ENCODE data around the gene EPB41.

Gene EPB41

DNA sequence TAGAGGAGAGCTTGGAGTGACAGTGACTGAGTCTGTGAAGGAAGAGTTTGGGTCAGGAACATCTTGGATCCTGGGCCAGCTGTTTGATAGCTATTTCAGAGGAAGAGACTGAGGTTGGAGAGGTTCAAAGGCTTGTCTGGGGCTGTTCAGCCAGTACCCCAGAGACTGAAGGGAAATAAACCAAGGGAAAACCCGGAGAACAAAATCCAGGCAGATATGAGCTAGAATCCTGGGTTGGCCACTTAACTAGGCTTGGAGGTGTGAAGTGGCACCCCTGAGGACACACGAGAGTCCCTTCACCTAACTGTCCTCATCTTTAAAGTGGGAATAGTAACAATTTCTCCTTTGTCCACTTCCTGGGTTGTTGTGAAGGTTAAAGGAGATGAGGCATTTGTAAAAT is 23.1 kb upstream of the EPB41 start:
- DNase-seq, result no peak

DNA sequence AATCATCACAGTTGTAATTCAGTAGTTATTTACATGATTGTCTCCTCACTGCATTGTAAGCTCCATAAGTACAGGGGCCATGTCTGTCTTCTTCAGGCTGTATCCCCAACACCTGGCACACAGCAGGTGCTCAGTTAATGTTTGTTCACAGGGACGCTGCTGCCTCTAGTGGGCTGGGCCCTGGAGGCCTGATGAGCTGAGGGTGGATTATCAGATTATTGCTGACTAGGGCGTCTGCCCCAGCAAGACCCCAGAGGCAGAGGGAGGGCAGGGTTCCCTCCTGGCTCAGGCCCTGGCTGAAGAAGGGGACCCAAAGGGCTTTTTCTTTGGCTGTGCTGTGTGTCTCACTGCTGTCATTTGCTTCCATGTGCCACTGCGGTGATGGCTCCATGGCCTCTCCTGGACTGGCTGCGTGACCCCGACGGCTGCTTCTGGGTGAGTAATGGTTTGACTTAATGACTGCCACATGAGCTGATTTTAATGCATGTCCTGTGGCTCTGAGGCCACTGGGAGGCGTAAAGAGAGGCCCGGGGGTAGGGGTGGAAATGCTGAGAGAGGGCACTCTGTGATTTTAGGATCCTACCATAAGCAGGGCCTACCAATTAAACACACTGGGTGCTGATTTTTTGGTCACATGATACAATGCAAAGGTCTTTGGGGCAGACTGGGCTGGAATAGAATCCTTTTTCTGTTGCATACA is 20.8 kb upstream of the EPB41 start:
- peak; percentile 86 for DNase-seq

DNA sequence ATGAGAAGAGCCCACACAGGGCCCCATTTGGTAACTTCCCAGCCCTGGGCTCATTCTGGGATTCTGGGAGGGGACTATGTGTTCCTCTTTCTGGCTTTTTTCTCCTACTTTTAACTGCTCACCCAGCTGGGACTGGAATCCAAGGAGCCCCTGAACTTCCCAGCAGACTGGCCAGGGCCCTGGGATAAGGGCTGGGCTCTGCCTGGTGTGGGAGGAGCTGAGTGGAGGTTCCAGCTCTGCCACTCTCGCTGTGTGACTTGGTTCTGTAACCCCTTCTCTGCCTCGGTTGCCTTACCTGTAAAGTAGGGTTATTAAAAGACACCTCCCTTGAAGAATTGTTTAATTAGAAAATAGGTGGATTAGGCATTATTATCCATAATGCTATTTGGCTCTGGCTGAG is 19.6 kb upstream of the EPB41 start:
- DNase-seq, result no peak

DNA sequence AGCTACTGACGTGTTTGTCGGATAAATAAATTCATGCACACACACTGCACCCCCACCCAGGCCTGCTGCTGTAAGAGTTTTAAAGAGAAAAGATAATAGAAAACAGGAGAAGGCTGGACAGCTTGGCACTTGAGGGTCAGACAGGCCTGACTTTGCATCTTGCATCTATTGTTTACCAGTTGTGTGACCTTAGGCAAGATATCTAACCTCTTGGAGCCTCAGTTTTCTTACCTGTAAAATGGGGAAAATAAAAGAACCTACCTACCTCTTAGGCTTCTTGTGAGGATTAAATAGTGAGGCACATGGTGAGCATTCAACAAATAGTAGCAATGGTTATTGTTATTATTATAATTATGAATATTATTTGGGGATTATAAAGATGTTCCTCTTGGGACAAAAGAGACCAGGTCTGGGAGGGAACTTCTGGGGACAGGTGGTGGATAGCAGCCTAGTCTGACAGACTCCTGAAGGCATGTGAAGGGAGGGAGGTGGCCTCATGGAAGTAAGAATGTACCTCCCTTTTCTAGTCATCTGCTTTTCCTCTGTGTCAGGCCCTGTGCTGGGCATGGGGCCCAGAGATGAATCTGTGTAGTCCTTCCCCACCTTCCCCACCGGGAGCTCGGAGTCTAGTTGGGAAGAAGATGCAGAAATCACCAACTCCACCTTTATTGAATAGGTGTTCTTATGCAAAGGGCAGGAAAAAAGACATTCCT is 18.3 kb upstream of the EPB41 start:
- DNase-seq, result no peak

DNA sequence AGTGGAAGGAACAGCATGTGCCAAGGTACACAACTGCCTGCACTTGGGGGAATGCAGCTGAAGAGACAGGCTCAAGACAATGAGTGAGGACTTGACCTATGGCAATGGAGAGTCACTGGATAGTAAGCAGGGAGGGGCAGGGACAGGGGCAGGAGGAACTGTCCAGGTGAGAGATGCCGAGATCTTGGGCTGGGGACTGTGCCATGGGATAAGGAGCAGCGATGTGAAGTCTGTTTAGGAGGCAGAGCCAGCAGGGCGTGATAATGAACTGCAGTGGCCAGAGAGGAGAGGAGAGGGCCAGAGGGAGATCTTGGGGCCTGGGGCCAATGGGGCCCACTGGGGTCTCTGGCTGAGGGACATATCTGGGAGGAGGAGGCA is 17.8 kb upstream of the EPB41 start:
- no peak for DNase-seq

DNA sequence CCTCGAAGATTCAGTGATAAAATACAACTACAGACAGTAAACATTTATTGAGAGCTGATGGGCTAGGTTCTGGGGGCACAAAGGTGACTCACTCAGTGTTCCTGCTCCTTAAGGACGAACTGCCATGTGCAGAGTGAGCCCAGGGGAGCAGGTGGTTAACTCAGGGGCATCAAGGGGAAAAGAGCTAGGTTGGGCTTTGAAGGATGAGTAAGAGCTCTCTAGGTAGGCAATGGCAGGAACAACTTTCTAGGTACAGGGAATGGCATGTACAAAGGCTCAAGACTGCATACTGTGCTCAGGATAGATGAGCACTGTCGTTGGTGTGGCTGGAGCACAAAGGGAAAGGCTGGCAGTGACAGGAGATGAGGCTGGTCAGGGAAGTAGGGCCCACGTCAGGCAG is 16.6 kb upstream of the EPB41 start:
- no peak for DNase-seq

DNA sequence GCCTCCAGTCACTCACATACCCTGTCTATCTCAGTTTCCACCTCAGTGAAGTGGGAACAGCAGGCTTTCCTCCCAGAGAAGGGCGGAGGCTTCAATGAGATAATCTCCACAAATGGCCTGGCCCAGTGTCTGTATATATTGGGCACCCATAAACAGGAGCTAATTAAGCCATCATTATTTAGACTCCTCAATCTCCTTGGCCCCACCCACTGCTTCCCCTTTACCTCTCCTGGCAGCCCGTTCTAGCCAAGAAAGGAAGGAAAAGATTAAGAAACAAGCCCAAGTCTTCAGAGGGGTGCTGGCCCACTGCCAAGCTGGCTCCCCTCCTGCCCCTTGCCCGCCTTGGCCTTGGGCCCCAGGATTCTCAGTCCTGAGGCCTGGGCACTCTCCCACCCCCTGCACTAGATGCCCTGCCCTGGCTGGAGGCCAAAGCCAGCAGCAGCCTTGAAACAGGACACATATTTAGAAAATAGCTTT is 15.9 kb upstream of the EPB41 start:
- peak; percentile 83 for DNase-seq

DNA sequence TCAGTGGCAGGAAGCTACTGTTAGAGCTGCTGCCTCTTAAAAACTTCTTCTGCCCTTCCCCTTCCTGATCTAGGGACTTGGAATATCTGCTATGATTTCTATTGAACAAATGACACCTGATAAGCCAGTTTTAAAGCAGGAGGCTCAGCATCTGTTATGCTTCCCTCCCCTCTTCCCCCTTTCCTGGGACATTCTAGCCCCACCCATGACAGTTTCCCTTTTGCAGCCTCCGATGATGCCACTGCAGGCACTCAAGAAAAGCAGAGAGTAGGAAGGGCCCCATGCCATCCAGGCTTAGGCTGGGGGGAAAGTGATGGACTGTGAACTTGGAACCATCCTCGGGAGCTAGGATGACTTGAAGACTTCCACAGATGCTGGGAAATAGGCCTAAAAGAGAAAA is 15.1 kb upstream of the EPB41 start:
- DNase-seq, result peak; percentile 72

DNA sequence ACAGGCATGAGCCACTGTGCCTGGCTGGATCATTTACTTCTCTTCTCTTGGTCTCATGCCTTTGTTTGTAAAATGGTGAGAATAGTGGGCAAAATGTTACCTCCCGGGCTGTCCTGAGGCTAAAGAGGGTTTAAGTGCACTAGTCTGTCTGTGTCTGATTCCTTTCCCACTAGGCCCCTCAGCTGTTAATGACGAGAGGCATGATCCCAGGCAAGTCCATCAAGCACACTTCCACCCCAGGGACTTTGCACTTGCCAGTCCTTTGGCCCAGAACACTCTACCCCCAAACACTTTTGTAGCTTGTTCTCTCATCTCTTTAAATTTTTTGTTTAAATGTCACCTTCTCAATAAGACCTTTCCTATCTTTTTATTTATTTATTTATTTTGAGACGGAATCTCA is 13.8 kb upstream of the EPB41 start:
- peak; percentile 32 for DNase-seq

DNA sequence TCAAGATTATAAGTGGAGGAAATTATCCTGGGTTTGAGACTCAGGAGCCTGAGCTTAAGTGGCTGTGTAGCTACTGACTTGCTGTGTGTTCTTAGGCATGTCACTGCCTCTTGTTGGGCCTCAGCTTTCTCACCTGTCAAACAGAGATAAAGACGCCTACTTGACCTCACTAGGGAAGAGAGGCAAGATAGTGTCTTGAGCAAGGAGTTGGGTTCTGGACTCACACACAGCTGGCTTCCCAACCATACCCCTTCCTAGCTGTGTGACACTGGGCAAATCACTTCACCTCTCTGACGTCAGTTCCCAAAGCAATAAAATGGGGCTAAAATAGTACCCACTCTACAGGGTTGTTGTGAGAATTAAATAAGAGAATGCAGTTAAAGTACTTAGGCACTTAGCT is 11.6 kb upstream of the EPB41 start:
- no peak for DNase-seq

DNA sequence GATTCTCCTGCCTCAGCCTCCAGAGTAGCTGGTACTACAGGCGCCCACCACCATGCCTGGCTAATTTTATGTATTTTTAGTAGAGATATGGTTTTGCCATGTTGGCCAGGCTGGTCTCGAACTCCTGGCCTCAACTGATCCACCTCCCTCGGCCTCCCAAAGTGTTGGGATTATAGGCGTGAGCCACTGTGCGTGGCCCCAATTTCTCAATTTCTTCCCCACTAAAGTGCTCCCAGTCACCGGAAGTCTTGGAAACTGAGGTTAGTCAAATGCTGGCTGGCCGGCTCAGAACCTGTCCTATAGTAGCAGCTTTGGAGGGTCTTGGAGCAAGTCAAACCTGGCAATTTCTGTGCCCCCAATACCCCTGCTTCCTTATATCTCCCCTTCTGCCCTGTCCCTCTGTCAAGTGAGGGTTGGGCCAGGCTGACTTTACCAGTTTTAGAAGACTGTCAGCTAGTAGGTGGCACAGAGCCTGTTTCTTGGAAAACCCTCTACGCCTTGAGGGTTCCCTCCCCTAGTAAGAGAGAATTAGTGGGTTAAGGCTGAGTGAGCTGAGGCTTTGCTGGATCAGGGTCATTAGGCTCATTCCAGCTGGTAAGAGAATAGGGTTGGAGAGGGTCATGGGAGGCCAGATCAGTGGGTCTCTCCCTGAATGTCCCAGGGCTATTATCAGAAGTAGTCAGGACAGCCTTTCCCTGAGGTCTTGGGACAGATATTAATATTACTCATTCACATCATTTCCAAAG is 8.3 kb upstream of the EPB41 start:
- DNase-seq, result peak; percentile 91

DNA sequence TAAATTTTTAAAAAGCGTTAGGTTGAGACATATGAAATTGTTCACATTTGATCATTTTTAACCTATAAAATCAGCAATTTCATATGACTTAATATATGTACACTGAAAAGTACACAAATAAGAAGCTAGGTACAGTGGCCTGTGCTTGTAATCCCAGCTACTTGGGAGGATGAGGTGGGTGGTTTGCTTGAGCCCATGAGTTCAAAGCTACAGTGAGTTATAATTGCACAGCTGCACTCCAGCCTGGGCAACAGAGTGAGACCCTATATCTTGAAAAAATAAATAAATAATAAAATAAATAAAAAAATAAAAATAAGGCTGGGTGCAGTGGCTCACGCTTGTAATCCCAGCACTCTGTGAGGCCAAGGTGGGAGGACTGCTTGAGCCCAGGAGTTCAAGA is 5.2 kb upstream of the EPB41 start:
- DNase-seq, result no peak

DNA sequence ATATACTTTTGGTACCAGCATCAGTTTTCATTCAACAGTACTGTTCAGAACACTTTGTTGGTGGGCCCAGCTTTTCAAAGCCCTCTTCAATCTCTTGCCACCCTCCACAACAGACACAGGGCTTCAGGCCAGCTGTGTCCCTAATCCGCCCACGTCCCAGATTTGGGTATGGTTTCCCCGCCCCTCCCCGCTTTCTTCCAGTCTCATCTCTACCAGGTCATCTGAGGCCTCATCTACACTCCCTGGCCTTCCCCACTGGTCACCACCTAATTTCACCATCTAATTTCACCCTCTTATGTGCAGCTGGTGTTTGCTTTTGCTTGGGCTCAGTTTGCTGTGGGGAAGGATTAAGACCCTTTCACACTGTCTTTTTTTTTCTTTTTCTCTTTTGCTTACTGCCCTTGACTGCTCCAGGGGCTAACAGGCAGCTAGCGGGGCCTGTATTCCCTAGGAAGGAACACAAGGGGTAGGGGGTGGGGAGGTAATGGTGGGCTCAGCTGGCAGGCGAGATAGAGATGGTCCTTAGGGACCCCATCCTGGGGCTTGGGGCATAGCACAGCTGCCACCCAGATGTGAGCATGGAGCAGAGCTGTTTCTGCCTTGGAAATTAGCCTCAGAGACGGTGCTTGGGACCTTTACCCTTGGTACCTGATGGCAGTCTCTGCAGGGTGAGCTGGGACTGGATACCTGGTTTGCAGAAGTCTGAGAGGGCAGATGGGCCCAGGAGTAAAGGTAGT is 3.8 kb upstream of the EPB41 start:
- peak; percentile 95 for DNase-seq

DNA sequence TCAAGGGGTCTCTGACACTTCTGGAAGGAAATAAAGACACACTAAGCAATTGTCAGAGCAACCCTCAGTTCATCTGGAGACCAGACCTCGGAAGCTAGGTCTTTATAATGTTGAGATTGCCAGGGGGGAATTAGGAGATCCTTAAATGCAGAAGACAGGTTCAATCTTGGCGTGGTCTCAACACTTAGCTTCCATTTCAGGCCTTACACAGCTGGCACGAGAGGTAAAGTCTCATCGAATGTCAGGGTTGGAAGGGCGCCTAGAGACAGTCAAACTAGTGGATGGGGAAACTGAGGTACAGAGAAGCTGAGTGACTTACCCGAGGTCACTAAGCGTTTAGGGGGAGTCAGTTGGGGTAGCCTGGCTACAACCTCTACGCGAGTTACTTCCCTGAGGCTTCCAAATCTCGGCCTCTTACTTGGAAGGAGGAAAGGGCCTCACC is 562 bp upstream of the EPB41 start:
- DNase-seq, result peak; percentile 60

DNA sequence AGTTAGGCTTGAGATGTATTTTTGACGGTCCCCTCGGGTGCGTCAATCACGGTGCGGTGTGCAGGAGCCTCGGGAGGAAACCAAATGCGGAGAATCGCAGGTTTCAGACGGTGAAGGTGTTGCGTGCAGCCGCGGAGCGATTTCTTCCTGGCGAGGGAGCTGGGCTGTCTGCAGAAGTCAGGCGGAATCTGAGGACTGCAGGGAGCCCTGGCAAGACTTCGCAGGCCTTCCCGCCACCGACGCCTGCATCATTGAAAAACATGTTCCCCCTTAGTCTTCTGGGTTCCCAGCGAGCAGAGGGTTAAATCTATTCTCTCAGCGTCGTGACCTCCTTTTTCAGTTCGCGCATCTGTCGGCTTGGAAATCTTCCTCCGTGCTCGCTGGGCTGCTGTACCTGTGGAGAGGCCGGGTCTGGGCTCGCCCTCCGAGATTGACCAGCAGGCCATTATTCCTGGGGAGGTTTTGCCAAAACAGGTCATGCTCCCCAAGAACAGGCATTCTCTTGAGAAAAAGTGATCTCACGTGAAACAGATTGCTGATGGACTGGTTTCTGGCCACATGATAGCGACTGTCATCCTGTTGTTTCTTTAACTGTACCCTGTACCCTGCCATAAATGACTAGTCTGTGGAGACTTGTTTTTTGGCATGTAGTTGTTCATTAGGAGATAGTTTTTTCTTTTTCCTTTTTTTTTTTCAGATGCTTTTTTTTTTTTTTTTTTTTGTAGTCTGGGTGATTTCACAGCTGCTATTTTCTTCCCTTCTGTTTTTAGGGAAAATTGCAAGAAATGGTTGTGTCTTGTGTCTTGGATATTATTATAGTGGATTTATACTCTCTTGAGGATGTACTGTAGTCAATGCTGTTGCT is 894 bp downstream of the EPB41 start:
- DNase-seq, result peak; percentile 80

DNA sequence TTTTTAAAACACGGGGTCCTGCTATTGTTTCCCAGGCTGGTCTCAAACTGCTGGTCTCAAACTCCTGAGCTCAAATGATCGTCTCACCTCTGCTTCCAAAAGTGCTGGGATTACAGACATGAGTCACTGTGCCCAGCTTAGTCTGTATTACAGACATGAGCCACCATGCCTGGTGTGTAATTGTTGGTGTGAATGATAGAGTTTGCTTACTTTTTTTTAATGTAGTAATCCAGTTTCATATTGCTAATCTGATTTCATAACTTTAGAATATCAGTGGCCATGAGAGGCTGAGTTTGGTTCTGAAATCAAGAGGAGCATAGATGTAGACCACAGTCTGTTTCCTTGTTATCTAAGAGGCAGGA is 3.4 kb downstream of the EPB41 start:
- DNase-seq, result peak; percentile 42

DNA sequence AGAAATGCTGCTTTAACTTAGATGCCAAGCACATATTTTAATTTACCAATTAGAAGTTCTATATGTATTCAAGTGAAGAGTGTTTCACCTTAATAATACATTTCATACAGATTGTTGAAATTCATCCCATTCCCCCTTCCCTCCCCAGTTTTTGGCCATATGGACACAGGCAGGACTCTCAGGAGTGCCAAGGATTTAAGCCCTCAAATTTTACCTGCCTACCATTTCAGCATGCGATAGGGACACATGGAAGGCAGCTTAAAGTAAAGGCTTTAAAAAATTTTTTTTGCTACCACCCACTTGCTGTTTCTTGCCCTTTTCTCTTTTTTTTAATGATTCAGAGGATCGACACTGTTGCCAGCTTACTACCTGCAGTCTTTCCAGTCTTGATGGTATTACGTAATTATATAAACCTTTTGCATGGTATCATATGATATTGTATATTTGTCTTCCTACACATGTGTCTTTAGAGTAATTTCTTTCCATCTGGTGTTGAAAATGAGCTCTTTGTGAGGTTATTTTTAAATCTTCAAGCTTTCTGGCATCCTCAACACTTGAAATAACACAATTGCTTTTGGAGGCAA is 7.0 kb downstream of the EPB41 start:
- DNase-seq, result peak; percentile 55

DNA sequence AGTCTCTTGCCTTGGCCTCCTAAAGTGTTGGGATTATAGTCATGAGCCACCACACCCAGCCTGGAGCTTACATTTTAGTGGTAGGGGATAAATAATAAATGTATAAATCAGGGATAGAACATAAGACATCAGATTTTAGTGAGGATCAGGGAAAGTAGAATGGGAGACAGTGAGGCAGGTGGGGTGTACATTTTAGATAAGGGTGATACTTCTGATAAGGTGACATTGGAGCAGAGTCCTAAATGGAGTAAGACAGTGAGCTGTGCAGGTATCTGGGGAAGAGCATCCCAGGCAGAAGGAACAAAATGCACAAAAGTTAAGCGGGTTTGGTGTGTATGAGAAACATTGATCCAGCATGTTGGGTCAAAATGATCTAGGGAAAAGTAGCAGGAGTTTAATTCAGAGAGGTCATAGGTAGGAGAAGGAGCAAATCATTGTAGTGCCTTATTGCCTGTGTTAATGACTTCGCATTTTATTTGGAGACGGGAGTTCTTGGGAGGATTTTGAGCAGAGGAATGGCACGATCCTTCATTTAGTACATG is 11.1 kb downstream of the EPB41 start:
- DNase-seq, result no peak

DNA sequence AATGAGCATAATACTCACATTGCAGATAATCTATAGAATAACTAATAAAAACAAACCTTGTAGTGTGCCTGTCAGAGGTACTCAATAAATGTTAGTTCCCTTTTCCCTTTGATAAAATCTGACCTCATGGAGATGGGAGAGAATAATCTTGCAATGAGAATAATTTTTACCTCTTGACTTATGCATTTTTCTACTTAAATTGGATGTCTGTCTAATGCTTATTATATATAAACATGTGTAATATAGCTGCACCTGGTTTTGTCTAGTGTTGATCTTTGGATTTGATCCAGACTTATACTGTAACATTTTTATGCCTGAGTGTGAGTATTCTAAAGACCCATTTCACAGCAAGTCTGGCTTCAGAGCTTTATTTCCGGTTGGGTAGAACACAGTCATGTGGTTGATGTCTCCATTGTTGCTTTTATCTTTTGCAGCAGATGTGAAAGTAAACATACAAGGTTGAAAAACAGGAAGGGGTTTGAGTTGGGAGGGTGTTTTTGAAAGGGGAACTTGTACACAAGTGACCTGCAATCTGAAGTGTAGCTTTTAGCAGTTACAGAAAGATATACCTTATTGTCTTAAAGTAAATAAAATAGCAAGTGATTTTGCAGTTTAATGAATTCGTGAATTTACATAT is 12.4 kb downstream of the EPB41 start:
- DNase-seq, result no peak

DNA sequence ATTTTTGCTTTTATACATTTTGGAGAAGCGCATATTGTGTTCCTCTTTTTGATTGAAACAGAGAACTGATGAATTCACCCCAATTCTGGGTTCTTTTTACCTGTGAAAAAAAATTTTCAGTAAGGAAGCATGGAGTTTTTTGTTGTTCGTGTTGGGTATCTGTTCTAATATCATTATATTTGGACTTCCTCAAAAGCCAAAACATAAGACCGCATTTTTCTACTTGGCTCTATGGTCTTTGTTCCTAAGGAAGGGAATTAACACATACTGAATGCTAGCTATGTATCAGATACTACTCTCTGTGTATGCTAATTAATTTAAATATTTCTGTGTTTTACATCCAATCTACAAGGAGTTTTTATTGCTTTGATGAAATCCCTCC is 12.9 kb downstream of the EPB41 start:
- no peak for DNase-seq
